CD8-positive, alpha-beta memory T cell (primary cell): ENCODE results near the gene XPR1. TPM values are rescaled to one million over a fixed set of nuclear protein-coding genes. Genes with fewer than 3 reads are reported as not detected.

Experiments used
- CTCF ChIA-PET: fragments of 350-600 bp; sonication (Branson Sonifier 250); formaldehyde crosslinking; loops from one replicate; lab custom pipeline; 2021; ENCODE audit warnings: antibody characterized with exemption; lab: Charles Lee
- POLR2A ChIA-PET: fragments of 350-600 bp; sonication (Branson Sonifier 250); formaldehyde crosslinking; loops from one replicate; lab custom pipeline; 2021; ENCODE audit warnings: antibody characterized with exemption; lab: Charles Lee
- DNase-seq, 5 donors: peaks; one replicate each; pipeline versions ENCODE4 v3.0.0 to v3.0.0-alpha.2; 2020 to 2022; ENCODE audit warnings: mixed read lengths in 1 of 5
- H3K27ac ChIP-seq: one replicate; pipeline ENCODE4 v1.7.0; 2013; ENCODE audit warnings: low read depth, mild to moderate bottlenecking, low read length, moderate library complexity
- H3K27me3 ChIP-seq: 2 replicates; pipeline ENCODE4 v1.7.0; 2013; ENCODE audit warnings: low read length, mild to moderate bottlenecking; ENCODE audit not compliant: insufficient read depth, poor library complexity, severe bottlenecking
- H3K36me3 ChIP-seq: 2 replicates; pipeline ENCODE4 v1.7.0; 2013; ENCODE audit warnings: mild to moderate bottlenecking, low read length, moderate library complexity; ENCODE audit not compliant: insufficient read depth
- H3K4me1 ChIP-seq: 2 replicates; pipeline ENCODE4 v1.7.0; 2013; ENCODE audit warnings: mild to moderate bottlenecking, low read length, moderate library complexity; ENCODE audit not compliant: insufficient read depth
- H3K4me3 ChIP-seq: 2 replicates; pipeline ENCODE4 v1.7.0; 2013; ENCODE audit warnings: mild to moderate bottlenecking, low read length
- H3K9me3 ChIP-seq: 2 replicates; pipeline ENCODE4 v1.7.0; 2013; ENCODE audit warnings: mild to moderate bottlenecking, low read length
- H3K27ac Mint-ChIP-seq, 8 donors: one replicate each; pipeline ENCODE4 v1.8.0; 2020 to 2021; ENCODE audit warnings: mixed read lengths in 8 of 8, mild to moderate bottlenecking in 6 of 8, inconsistent platforms in 3 of 8, moderate library complexity in 3 of 8
- H3K27me3 Mint-ChIP-seq, 2 donors: one replicate each; pipeline ENCODE4 v1.8.0; 2020 to 2021; ENCODE audit warnings: mixed read lengths in 2 of 2, mild to moderate bottlenecking in 1 of 2, moderate library complexity in 1 of 2
- H3K36me3 Mint-ChIP-seq, 3 donors: one replicate each; pipeline ENCODE4 v1.8.0; 2020 to 2021; ENCODE audit warnings: mixed read lengths in 3 of 3, inconsistent platforms in 1 of 3, mild to moderate bottlenecking in 1 of 3
- H3K4me1 Mint-ChIP-seq, 3 donors: one replicate each; pipeline ENCODE4 v1.8.0; 2020 to 2021; ENCODE audit warnings: mixed read lengths in 3 of 3, inconsistent platforms in 1 of 3, mild to moderate bottlenecking in 1 of 3
- H3K4me3 Mint-ChIP-seq, 7 donors: one replicate each; pipeline ENCODE4 v1.8.0; 2020 to 2021; ENCODE audit warnings: mixed read lengths in 7 of 7, mild to moderate bottlenecking in 6 of 7, moderate library complexity in 4 of 7, inconsistent platforms in 2 of 7
- H3K9me3 Mint-ChIP-seq, 5 donors: one replicate each; pipeline ENCODE4 v1.8.0; 2020 to 2022; ENCODE audit warnings: mixed read lengths in 5 of 5, mild to moderate bottlenecking in 3 of 5, moderate library complexity in 2 of 5, inconsistent platforms in 1 of 5
- polyA plus RNA-seq: library from polyadenylated mRNA; unstranded; fragments of 300-500 nt; fragmentation: Illumina TruSeq; gene quantifications from one replicate; pipeline ENCODE4 v1.2.3, GENCODE V29; 2021
- total RNA-seq, 2 experiments: library from RNA; stranded (reverse); gene quantifications; one replicate each; pipeline ENCODE4 v1.2.3, GENCODE V29; 2021

Gene XPR1
- total and polyA plus RNA-seq, 3 experiments from 2014 or later, result 7.6 to 23.2 (median 20.8) TPM

GRCh38 chr1:180839547-180839946, 207.7 kb downstream of the XPR1 start:
- H3K27me3 Mint-ChIP-seq, result no peaks in the 10 kb centered on the region
- no peaks in the 10 kb centered on the region for H3K27me3 ChIP-seq
- peak overlapping the region in 1 of 8 donors; percentile 63 for H3K27ac Mint-ChIP-seq
- H3K9me3 ChIP-seq, result no peaks in the 10 kb centered on the region
- no peak overlapping the region for H3K27ac ChIP-seq
- CTCF ChIA-PET, result interaction anchor here (0.6 kb wide), 1 partner anchor 536 kb away, joined by 3 read pairs; no protein-coding TSS in a partner anchor
- no peaks in the 10 kb centered on the region for H3K4me1 ChIP-seq
- H3K4me3 Mint-ChIP-seq, result no peak overlapping the region
- H3K36me3 Mint-ChIP-seq, result peaks cover 24 to 45% (median 27%) of the 10 kb centered on the region in 3 donors
- POLR2A ChIA-PET, result no interaction called here
- H3K9me3 Mint-ChIP-seq, result peaks cover 0 to 4% (median 0%) of the 10 kb centered on the region in 5 donors
- DNase-seq, result no peak
- H3K4me1 Mint-ChIP-seq, result peaks cover 0 to 9% (median 3%) of the 10 kb centered on the region in 3 donors
- H3K4me3 ChIP-seq, result no peak overlapping the region
- no peaks in the 10 kb centered on the region for H3K36me3 ChIP-seq

DNA sequence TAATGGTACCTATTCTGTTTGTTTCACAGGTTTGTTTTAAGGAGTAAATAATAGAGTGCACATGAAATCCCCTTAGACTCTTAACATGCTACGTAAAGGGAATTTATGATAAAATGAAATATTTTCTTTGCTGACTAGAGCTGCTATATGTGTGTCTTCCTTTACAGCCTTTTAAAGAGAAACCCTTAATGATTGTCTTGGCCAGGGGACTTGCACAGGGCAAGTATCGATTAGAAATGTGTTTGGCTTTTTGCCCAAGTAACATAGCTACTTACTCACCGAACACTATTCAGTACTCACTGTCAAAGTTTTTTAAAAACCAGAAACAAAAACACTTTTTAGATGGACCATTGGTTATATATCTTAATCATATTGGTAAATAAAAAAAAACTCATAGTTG, 209.6 kb downstream of the XPR1 start:
- H3K36me3 ChIP-seq, result no peaks in the 10 kb centered on the region
- no peak overlapping the region for H3K4me3 Mint-ChIP-seq
- no peaks in the 10 kb centered on the region for H3K27me3 ChIP-seq
- CTCF ChIA-PET, result no interaction called here
- POLR2A ChIA-PET, result no interaction called here
- peaks cover 0 to 2% (median 0%) of the 10 kb centered on the region in 5 donors for H3K9me3 Mint-ChIP-seq
- H3K4me3 ChIP-seq, result no peak overlapping the region
- H3K27ac Mint-ChIP-seq, result no peak overlapping the region
- DNase-seq, result no peak
- peaks cover 0 to 8% (median 3%) of the 10 kb centered on the region in 3 donors for H3K4me1 Mint-ChIP-seq
- no peaks in the 10 kb centered on the region for H3K4me1 ChIP-seq
- no peaks in the 10 kb centered on the region for H3K9me3 ChIP-seq
- H3K36me3 Mint-ChIP-seq, result peaks cover 7 to 31% (median 19%) of the 10 kb centered on the region in 3 donors
- H3K27me3 Mint-ChIP-seq, result no peaks in the 10 kb centered on the region
- H3K27ac ChIP-seq, result no peak overlapping the region

DNA sequence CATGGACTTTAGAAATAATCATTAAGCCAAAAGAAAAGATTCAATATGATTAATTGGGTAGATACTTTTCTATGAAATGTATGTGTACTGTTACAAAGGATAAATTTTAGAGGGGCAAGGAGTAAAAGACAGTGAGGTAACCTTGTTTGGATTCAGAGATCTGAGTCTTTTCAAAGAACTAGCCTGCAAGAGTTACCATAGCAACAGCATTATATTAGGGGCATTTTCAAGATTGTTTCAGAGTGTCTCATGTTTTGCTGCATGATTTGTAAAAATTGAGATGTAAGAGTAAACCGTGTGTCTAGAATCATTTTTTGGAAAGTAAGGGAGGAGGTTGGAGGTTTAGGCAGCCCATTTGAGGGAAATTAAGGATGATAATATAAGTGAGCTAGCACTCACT, 210.2 kb downstream of the XPR1 start:
- Mint-ChIP-seq H3K9me3 (peaks cover 0 to 2% (median 0%) of the 10 kb centered on the region in 5 donors), H3K4me3 (no peak overlapping the region), H3K4me1 (peaks cover 0 to 2% (median under 1%) of the 10 kb centered on the region in 3 donors), H3K36me3 (peaks cover under 1 to 30% (median 14%) of the 10 kb centered on the region in 3 donors), H3K27me3 (no peaks in the 10 kb centered on the region), H3K27ac (no peak overlapping the region)
- Histone ChIP-seq H3K4me3 (no peak overlapping the region), H3K27me3 (no peaks in the 10 kb centered on the region), H3K4me1 (no peaks in the 10 kb centered on the region), H3K36me3 (no peaks in the 10 kb centered on the region), H3K27ac (no peak overlapping the region), H3K9me3 (no peaks in the 10 kb centered on the region)
- DNase-seq, result no peak
- POLR2A ChIA-PET, result no interaction called here
- CTCF ChIA-PET, result no interaction called here

- CTCF ChIA-PET, result no interaction called here
- Mint-ChIP-seq H3K27me3 (no peaks in the 10 kb centered on the region), H3K4me3 (no peak overlapping the region), H3K9me3 (peaks cover 0 to 2% (median 0%) of the 10 kb centered on the region in 5 donors), H3K4me1 (no peaks in the 10 kb centered on the region), H3K27ac (no peak overlapping the region), H3K36me3 (peaks cover 0 to 25% (median 14%) of the 10 kb centered on the region in 3 donors)
- Histone ChIP-seq H3K36me3 (no peaks in the 10 kb centered on the region), H3K27ac (no peak overlapping the region), H3K4me1 (no peaks in the 10 kb centered on the region), H3K27me3 (no peaks in the 10 kb centered on the region), H3K9me3 (no peaks in the 10 kb centered on the region), H3K4me3 (no peak overlapping the region)
- POLR2A ChIA-PET, result no interaction called here
- no peak for DNase-seq
Observed at GRCh38 chr1:180842491-180843275, 210.9 kb downstream of the XPR1 start.

DNA sequence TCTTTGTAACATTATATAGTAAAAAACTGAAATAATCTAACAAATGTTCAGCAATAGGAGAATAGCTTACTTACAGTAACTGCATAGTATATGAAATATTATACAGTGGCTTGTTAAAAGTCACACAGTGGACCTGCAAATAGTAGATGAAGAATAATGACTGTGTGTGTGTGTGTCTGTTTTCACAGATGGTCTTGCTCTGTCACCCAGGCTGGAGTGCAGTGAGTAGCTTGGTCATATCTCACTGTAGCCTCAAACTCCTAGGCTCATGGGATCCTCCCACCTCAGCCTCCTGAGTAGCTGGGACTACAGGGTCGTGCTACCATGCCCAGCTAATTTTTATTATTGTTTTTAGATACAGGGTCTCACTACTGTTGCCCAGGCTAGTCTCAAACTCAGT, 213.5 kb downstream of the XPR1 start:
- no peaks in the 10 kb centered on the region for H3K4me1 ChIP-seq
- Mint-ChIP-seq H3K36me3 (peaks cover 4 to 22% (median 9%) of the 10 kb centered on the region in 3 donors), H3K9me3 (no peaks in the 10 kb centered on the region), H3K4me3 (no peak overlapping the region), H3K27me3 (no peaks in the 10 kb centered on the region), H3K4me1 (peaks cover 0 to 6% (median 0%) of the 10 kb centered on the region in 3 donors), H3K27ac (no peak overlapping the region)
- DNase-seq, result no peak
- H3K27ac ChIP-seq, result no peak overlapping the region
- no peaks in the 10 kb centered on the region for H3K27me3 ChIP-seq
- H3K9me3 ChIP-seq, result no peaks in the 10 kb centered on the region
- POLR2A ChIA-PET, result no interaction called here
- CTCF ChIA-PET, result no interaction called here
- no peaks in the 10 kb centered on the region for H3K36me3 ChIP-seq
- H3K4me3 ChIP-seq, result no peak overlapping the region

DNA sequence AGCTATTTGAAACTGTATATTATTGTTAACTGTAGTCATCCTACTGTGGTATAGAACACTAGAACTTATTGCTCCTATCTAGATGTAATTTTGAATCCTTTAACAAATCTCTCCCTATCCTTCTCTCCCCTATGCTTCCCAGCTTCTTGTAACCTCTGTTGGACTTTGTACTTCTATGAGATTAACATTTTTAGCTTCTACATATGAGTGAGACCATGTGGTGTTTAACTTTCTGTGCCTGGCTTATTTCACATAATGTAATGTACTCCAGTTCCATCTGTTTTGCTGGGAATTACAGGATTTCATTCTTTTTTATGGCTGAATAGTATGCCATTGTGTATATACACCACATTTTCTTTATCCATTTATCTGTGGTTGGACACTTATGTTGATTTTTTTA, 216.4 kb downstream of the XPR1 start:
- Mint-ChIP-seq H3K27ac (no peak overlapping the region), H3K4me1 (peaks cover 16 to 24% (median 21%) of the 10 kb centered on the region in 3 donors), H3K9me3 (peaks cover 0 to 8% (median 0%) of the 10 kb centered on the region in 5 donors), H3K27me3 (no peaks in the 10 kb centered on the region), H3K4me3 (no peak overlapping the region), H3K36me3 (peaks cover 9 to 21% (median 14%) of the 10 kb centered on the region in 3 donors)
- Histone ChIP-seq H3K36me3 (no peaks in the 10 kb centered on the region), H3K4me1 (peaks cover 16% of the 10 kb centered on the region), H3K27me3 (no peaks in the 10 kb centered on the region), H3K4me3 (no peak overlapping the region), H3K9me3 (no peaks in the 10 kb centered on the region), H3K27ac (no peak overlapping the region)
- ChIA-PET CTCF (no interaction called here), POLR2A (no interaction called here)
- DNase-seq, result no peak

- H3K4me3 Mint-ChIP-seq, result no peak overlapping the region
- H3K4me1 Mint-ChIP-seq, result peaks cover 18 to 27% (median 26%) of the 10 kb centered on the region in 3 donors
- no peaks in the 10 kb centered on the region for H3K9me3 ChIP-seq
- no peaks in the 10 kb centered on the region for H3K27me3 ChIP-seq
- peaks cover 16% of the 10 kb centered on the region for H3K4me1 ChIP-seq
- CTCF ChIA-PET, result interaction anchor here (1.0 kb wide), 1 partner anchor 15 kb away, joined by 3 read pairs; no protein-coding TSS in a partner anchor
- no peaks in the 10 kb centered on the region for H3K36me3 ChIP-seq
- no peaks in the 10 kb centered on the region for H3K27me3 Mint-ChIP-seq
- no peak overlapping the region for H3K4me3 ChIP-seq
- H3K36me3 Mint-ChIP-seq, result peaks cover 9 to 21% (median 14%) of the 10 kb centered on the region in 3 donors
- POLR2A ChIA-PET, result no interaction called here
- no peak for DNase-seq
- no peak overlapping the region for H3K27ac ChIP-seq
- no peak overlapping the region for H3K27ac Mint-ChIP-seq
- H3K9me3 Mint-ChIP-seq, result peaks cover 0 to 8% (median 0%) of the 10 kb centered on the region in 5 donors
Observed at GRCh38 chr1:180849031-180849775, 217.4 kb downstream of the XPR1 start.
